Measurements from ENCODE around the gene SNRPB.

Gene SNRPB

DNA sequence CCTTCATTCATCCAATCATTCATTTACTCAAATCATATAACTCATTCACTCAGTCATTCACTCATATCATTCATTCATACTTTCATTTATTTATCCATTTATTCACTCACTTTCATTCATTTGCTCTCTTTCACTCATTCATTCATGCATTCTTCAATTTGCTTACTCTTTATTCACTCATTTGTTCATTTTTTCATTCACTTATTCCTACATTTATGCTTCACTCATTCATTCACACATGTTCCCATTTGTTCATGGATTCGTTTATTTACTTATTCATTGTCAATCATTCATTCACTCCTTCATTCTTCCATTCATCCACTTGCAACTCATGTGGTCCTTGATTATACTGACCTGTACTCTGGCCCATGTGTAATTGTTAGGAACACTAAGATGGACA is 39.4 kb downstream of the SNRPB start:
- no peak for DNase-seq

GRCh38 chr20:2430538-2430937 is 40.1 kb downstream of the SNRPB start:
- DNase-seq = no peak

GRCh38 chr20:2429051-2429450 is 41.5 kb downstream of the SNRPB start:
- no peak for DNase-seq

- DNase-seq = no peak
These were observed 49.3 kb downstream of the SNRPB start for GRCh38 chr20:2421247-2421646.

DNA sequence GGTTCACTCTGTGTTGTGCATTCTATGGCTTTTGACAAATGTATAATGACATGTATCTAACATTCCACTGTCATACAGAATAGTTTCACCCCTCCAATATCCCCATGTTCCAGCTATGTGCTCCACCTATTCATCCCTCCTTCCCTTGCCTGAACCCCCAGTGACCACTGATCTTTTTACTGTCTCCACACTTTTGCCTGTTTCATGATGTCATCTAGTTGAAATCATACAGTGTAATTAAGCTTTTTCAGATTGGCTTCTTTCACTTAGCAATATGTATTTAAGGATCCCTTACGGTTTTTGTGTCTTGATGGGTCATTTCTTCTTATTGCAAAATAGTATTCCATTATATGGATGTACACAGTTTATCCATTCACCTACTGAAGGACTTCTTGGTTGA is 50.1 kb downstream of the SNRPB start:
- no peak for DNase-seq

GRCh38 chr20:2418388-2418787 is 52.2 kb downstream of the SNRPB start:
- no peak for DNase-seq

- DNase-seq = no peak
These were observed 53.4 kb downstream of the SNRPB start for GRCh38 chr20:2417213-2417541.

- no peak for DNase-seq
These were observed 53.9 kb downstream of the SNRPB start for GRCh38 chr20:2416541-2417212.

Measured in right kidney (tissue), 1 donor.